Left lobe of liver (tissue), 2 donors: ENCODE data around the gene STAG1. TPM values are rescaled to one million over a fixed set of nuclear protein-coding genes. Genes with fewer than 3 reads are reported as not detected.
"Not testable (repeated sequence)": the region's sequence is repeated elsewhere in the genome, so short reads cannot be mapped to it uniquely, and the experiment has no call there.

Experiments used
- ATAC-seq: fragments of 200-7000 bp; cut with Tn5 transposase; one replicate; pipeline ENCODE4 v1.9.1; 2020; ENCODE audit warnings: mild to moderate bottlenecking, moderate library complexity
- DNase-seq: peaks from one replicate; pipeline ENCODE4 v3.0.0-alpha.2; 2020; ENCODE audit warnings: low spot score
- total RNA-seq: library from RNA; stranded (reverse); gene quantifications from one replicate; pipeline ENCODE4 v1.2.1, GENCODE V29; 2021
- donor health status: DM: no; HTN: no; CAD: no; lungs with moderate emphysema.
- donor health status: DM: no; HTN: yes; CAD: no.

The STAG1 gene
- total RNA-seq, 1 donor from 2014 or later = 11.0 TPM

GRCh38 chr3:136532766-136533165, 219.4 kb downstream of the STAG1 start:
- DNase-seq = no peak

GRCh38 chr3:136518102-136518501, 234.1 kb downstream of the STAG1 start:
- no peak for ATAC-seq
- DNase-seq = no peak

More at GRCh38 chr3:136532766-136533165, 219.4 kb downstream of the STAG1 start:
- ATAC-seq = no peak

GRCh38 chr3:136516656-136517055, 235.5 kb downstream of the STAG1 start:
- ATAC-seq (no peak), DNase-seq (no peak)

- DNase-seq = no peak
- no peak for ATAC-seq
Observed at GRCh38 chr3:136516095-136516494, 236.1 kb downstream of the STAG1 start.

GRCh38 chr3:136514533-136514932, 237.6 kb downstream of the STAG1 start:
- DNase-seq, ATAC-seq: not testable (repeated sequence)

- no peak for ATAC-seq
Observed at GRCh38 chr3:136513367-136513766, 238.8 kb downstream of the STAG1 start.

GRCh38 chr3:136512381-136512780, 239.8 kb downstream of the STAG1 start:
- DNase-seq = no peak
- ATAC-seq = no peak

More at GRCh38 chr3:136513367-136513766, 238.8 kb downstream of the STAG1 start:
- no peak for DNase-seq

GRCh38 chr3:136505676-136506075, 246.5 kb downstream of the STAG1 start:
- DNase-seq = no peak
- no peak for ATAC-seq

GRCh38 chr3:136503056-136503455, 249.1 kb downstream of the STAG1 start:
- no peak for ATAC-seq
- no peak for DNase-seq

GRCh38 chr3:136498919-136499447, 253.2 kb downstream of the STAG1 start:
- DNase-seq (no peak), ATAC-seq (no peak)

- no peak for DNase-seq
Observed at GRCh38 chr3:136495213-136495612, 257.0 kb downstream of the STAG1 start.

GRCh38 chr3:136490646-136491405, 261.4 kb downstream of the STAG1 start:
- ATAC-seq = no peak
- no peak for DNase-seq

More at GRCh38 chr3:136495213-136495612, 257.0 kb downstream of the STAG1 start:
- no peak for ATAC-seq

- no peak for ATAC-seq
- DNase-seq = no peak
Observed at GRCh38 chr3:136485777-136486176, 266.4 kb downstream of the STAG1 start.

GRCh38 chr3:136476280-136476679, 275.9 kb downstream of the STAG1 start:
- DNase-seq = no peak
- no peak for ATAC-seq

- not testable (repeated sequence) for DNase-seq, ATAC-seq
Observed at GRCh38 chr3:136474876-136475275, 277.3 kb downstream of the STAG1 start.

- no peak for ATAC-seq
- no peak for DNase-seq
Observed at GRCh38 chr3:136473716-136474326, 278.4 kb downstream of the STAG1 start.

- ATAC-seq (no peak), DNase-seq (no peak)
Observed at GRCh38 chr3:136465296-136465695, 286.9 kb downstream of the STAG1 start.

- DNase-seq (no peak), ATAC-seq (no peak)
Observed at GRCh38 chr3:136464502-136464901, 287.7 kb downstream of the STAG1 start.

- no peak for ATAC-seq
- DNase-seq = no peak
Observed at GRCh38 chr3:136463170-136463569, 289.0 kb downstream of the STAG1 start.

- DNase-seq (no peak), ATAC-seq (no peak)
Observed at GRCh38 chr3:136457793-136458192, 294.4 kb downstream of the STAG1 start.

GRCh38 chr3:136456196-136456595, 296.0 kb downstream of the STAG1 start:
- no peak for ATAC-seq

GRCh38 chr3:136444581-136444980, 307.6 kb downstream of the STAG1 start:
- ATAC-seq (no peak), DNase-seq (no peak)

More at GRCh38 chr3:136456196-136456595, 296.0 kb downstream of the STAG1 start:
- no peak for DNase-seq
